ENCODE measurements around the gene FES.

GRCh38 chr15:90932660-90932991, 48.3 kb downstream of the FES start:
- TF ChIP-seq CEBPB (IDR thresholded peaks at IDR 0.05) (no peak), MAX (IDR thresholded peaks at IDR 0.05) (no peak), NFIC (IDR thresholded peaks at IDR 0.05) (no peak), RAD21 (IDR thresholded peaks at IDR 0.05; ENCODE audit: low read depth) (no peak), TCF12 (IDR thresholded peaks at IDR 0.05; ENCODE audit: low read depth) (no peak), EP300 (IDR thresholded peaks at IDR 0.05; ENCODE audit: borderline replicate concordance) (no peak), TAF1 (IDR thresholded peaks at IDR 0.05; ENCODE audit: low read depth) (no peak), EGR1 (IDR thresholded peaks at IDR 0.05) (no peak), TEAD4 (IDR thresholded peaks at IDR 0.05) (no peak), ZBTB7A (IDR thresholded peaks at IDR 0.05; ENCODE audit: low read depth) (no peak), YY1 (IDR thresholded peaks at IDR 0.05; ENCODE audit: low read depth) (no peak), CREB1 (IDR thresholded peaks at IDR 0.05; ENCODE audit: low read depth) (no peak), USF1 (IDR thresholded peaks at IDR 0.05) (no peak)

Measured in Ishikawa (cell line).